Smooth muscle cell of the brain vasculature (primary cell): ENCODE data around the gene SLC8A2.
"Not testable (repeated sequence)": the region's sequence is repeated elsewhere in the genome, so short reads cannot be mapped to it uniquely, and the experiment has no call there.

ENCODE experiments used
- DNase-seq: peaks from one replicate; pipeline ENCODE4 v3.0.0-alpha.2; 2012; ENCODE audit warnings: low read depth, low spot score

SLC8A2 gene

DNA sequence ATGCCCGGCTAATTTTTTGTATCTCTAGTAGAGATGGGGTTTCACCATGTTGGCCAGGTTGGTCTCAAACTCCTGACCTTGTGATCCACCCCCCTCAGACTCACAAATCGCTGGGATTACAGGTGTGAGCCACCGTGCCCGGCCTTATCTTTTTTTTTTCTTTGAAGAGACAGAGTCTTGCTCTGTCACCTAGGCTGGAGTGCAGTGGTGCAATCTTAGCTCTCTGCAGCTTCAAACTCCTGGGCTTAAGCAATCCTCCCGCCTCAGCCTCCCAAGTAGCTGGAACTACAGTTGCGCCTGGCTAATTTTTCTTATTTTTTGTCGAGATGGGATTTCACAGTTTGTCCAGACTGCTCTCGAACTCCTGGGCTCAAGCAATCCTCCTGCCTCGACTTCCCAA lies 60.0 kb downstream of the SLC8A2 start:
- not testable (repeated sequence) for DNase-seq

GRCh38 chr19:47411101-47411500 lies 60.6 kb downstream of the SLC8A2 start:
- DNase-seq, result no peak

GRCh38 chr19:47408156-47408938 lies 63.3 kb downstream of the SLC8A2 start:
- DNase-seq, result no peak

GRCh38 chr19:47407417-47407774 lies 64.3 kb downstream of the SLC8A2 start:
- no peak for DNase-seq

GRCh38 chr19:47406711-47407416 lies 64.8 kb downstream of the SLC8A2 start:
- DNase-seq, result no peak

- no peak for DNase-seq
Measured at GRCh38 chr19:47405854-47406417, 65.8 kb downstream of the SLC8A2 start.

DNA sequence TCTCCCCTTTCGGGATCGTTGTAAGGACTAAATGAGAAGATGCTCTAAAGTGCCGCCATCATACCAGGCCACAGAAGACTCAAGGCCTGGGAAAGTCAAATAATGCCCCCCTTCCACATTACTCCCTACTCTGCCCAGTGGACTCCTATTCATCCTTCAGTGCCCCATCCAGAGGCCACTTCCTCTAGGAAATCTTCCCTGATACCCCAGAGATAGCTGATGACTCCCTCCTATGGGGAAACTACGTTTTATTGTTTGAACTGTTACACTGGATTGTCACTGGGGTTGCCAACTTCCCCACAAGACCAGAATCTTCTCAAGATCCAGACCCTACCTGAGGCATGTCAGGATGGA lies 66.5 kb downstream of the SLC8A2 start:
- no peak for DNase-seq

DNA sequence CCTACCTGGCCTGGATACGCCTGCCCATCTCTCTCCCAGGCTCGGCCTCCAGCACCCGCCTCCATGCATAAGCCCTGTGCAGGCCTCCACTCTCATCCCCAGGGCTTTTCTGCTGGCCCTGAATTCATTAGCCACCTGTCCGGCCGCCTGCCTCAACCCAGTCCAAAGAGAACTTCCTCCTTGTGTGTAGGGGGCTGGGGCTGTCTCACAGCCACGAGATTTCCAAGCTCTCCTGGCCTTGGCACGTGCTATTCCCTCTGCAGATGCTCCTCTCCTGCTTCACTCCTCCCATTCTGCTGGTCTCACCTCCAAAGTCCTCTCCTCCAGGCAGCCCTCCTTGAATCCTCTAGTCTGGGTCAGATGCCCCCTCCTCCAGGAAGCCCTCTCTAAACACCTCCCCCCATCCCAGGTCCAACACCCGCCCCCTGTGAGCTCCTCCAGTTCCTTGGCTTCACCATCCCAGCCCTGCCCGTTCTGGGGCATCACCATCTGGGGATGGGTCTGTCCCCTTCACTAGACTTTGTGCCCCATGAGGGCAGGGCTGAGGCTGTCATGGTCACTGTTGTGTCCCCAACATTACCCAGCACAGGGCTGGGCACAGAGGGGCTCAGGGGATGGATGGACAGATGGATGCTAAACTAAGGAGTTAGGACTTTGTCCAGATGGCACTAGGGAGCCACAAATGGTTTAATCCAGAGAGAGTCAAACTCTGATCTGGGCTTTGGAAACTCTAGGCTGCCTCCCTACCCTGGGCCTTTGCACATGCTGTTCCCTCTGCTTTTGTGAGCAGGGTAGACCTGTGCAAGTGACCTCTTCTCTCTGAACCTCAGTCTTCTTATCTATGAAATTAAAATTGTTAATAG lies 67.1 kb downstream of the SLC8A2 start:
- no peak for DNase-seq

DNA sequence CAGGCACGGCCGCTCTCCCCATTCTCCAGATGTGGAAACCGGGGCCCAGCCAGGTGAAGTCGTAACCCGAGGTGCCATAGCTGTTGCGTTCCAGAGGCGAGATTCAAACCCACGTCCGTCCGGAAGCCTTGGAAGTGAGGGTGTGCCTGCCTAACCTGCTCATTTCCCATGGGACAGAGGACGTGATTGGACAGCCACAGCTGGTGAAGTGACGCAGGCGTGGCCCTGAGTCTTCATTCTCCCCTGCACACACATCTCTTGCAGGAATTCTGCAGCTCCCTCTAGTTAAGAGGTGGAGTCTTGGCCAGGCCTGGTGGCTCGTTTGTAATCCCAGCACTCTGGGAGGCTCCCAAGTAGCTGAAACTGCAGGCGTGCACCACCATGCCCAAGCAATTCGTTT lies 69.2 kb downstream of the SLC8A2 start:
- no peak for DNase-seq

DNA sequence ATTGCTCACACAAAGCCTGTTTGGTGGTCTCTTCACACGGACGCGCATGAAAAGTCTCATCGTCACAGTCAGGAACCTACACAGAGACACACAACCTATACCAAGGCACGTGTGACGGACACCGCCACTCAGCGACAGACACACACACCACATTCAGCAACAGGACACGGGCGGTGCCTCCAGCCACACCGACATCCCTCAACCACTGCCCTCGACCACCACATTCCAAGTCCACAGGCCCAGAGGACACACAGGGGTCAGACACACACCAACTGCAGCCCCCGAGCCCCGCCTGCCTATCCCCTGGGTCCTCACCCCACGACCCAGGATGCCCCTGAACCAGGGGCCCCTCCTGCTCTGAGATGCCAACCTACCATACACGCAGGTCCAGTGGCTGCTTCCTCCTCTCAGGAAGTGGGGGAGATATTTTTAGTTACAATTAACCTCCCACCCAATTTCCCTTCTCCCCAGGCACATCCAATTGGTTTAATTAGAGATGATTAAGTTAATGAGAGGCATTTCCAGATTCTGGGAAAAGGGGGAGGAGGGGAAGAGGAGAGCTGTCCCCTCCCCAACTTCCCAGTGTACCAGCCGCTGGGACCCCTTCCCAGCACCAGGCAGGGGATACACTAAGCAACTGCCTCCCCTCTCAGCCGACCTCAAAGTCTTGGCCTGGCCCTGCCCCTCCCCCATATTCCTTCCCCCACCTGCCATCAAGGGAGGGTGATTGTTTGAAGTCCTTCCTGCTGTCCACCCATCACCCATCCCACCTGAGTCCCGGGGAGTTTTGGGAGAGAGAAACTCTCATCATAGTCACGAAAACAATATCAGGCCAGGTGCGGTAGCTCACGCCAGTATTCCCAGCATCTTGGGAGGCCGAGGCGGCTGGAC lies 72.7 kb downstream of the SLC8A2 start:
- no peak for DNase-seq

- peak; percentile 46 for DNase-seq
Measured at GRCh38 chr19:47391510-47392223, 80.0 kb downstream of the SLC8A2 start.

DNA sequence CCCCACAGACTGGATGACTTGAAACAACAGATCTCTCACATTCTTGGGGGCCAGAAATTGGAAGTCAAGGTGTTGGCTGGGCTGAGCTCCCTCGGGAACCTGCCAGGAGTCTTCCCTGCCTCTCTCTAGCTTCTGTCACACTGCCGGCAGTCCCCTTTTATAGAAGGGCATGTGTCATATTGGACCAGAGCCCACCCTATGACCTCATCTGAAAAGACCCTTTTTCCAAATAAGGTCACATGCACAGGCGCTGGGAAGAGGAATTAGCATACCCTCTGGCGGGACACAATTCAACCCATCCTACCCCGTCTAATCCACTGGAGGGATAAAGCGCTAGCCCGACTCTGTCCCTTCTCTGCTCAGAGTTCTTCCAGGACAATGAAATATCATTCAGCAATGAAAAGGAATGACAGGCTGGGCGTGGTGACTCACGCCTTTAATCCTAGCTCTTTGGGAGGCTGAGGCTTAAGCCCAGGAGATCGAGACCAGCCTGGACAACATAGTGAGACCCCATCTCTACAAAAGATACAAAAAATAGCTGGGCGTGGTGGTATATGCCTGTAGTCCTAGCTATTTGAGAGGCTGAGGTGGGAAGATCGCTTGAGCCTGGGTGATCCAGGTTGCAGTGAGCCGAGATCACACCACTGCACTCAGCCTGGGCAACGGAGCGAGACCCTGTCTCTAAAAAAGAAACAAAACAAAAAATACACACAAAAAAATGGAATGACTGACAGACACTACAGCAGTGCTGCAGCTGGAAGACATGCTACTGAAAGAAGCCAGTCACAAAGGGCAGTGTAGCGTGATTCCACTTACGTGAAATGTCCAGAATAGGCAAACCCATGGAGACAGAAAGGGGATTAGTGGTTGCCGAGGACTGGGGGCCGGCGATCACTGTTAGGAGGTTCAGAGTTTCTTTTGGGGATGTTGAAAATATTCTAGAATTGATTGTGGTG lies 80.9 kb downstream of the SLC8A2 start:
- DNase-seq, result no peak

DNA sequence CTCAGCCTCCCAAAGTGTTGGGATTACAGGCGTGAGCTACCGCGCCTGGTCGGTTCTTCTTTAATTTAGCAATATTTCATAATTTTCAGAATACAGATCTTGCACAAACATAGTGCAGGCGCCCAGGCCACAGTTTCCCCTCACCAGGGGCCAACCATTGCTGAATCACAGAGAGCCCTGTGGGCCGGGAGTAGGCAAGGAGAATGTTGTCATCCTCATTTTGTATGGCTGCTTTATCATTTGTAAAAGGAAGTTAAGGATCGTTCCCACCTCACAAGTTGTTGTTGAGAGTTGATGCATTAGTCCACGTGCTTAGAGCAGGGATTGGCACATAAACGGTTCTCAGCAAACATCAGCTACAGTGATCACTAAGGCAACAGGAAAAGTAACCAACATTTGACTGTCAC lies 82.5 kb downstream of the SLC8A2 start:
- no peak for DNase-seq

- DNase-seq, result not testable (repeated sequence)
Measured at GRCh38 chr19:47388721-47389120, 83.0 kb downstream of the SLC8A2 start.

DNA sequence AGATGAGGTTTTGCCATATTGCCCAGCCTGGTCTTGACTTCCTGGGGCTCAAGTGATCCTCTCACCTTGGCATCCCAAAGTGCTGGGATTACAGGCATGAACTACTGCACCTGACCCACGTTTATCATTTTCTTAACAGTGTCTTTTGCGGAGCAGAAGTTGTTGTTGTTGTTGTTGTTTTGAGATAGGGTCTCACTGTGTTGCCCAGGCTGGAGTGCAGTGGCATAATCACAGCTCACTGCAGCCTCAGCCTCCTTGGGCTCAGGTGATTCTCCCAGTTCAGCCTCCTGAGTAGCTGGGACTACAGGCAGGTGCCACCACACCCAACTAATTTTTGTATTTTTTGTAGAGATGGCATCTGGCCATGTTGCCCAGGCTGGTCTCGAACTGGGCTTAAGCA lies 84.1 kb downstream of the SLC8A2 start:
- DNase-seq, result not testable (repeated sequence)

DNA sequence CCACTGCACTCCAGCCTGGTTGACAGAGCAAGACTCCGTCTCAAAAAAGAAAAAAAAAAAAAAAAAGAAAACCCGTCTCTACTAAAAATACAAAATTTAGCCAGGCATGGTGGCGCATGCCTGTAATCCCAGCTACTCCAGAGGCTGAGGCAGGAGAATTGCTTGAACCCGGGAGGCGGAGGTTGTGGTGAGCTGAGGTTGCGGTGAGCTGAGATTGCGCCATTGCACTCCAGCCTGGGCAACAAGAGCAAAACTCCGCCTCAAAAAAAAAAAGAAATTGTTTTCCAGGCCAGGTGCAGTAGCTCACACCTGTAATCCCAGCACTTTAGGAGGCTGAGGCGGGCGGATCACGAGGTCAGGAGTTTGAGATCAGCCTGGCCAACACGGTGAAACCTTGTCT lies 85.1 kb downstream of the SLC8A2 start:
- DNase-seq, result not testable (repeated sequence)

DNA sequence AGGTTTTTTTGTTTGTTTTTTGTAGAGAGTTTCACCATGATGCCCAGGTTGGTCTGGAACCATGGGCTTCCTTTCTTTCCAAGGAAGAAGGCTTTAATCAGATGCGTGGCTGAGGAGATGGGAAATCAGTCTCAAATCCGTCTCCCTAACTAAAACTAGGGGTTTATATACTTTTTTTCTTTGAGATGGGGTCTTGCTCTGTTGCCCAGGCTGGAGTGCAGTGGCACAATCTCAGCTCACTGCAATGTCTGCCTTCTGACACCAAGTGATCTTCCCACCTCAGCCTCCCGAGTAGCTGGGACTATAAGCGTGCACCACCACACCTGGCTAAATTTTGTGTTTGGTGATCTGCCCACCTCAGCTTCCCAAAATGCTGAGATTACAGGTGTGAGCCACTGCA lies 87.2 kb downstream of the SLC8A2 start:
- DNase-seq, result not testable (repeated sequence)

- not testable (repeated sequence) for DNase-seq
Measured at GRCh38 chr19:47383890-47384289, 87.8 kb downstream of the SLC8A2 start.

GRCh38 chr19:47381653-47382279 lies 89.9 kb downstream of the SLC8A2 start:
- DNase-seq, result no peak
